ENCODE measurements around the gene MISP3. TPM values are rescaled to one million over a fixed set of nuclear protein-coding genes. Genes with fewer than 3 reads are reported as not detected.

MISP3 gene
- total and polyA plus RNA-seq, 3 experiments from 2014 or later, result 1.00 to 2.1 (median 1.2) TPM

GRCh38 chr19:14110650-14111049 lies 38.1 kb downstream of the MISP3 start:
- Histone ChIP-seq H3K36me3 (ENCODE audit: insufficient read depth, low read length) (no peaks in the 10 kb centered on the region), H3K4me3 (ENCODE audit: low read length) (no peak overlapping the region), H3K9me3 (ENCODE audit: low read length) (no peaks in the 10 kb centered on the region), H3K4me1 (ENCODE audit: insufficient read depth, low read length) (peaks cover 18% of the 10 kb centered on the region), H3K27ac (ENCODE audit: low read depth, low read length) (no peak overlapping the region), H3K27me3 (ENCODE audit: insufficient read depth, low read length, poor library complexity, severe bottlenecking) (no peaks in the 10 kb centered on the region)
- DNase-seq, result no peak
- POLR2A ChIA-PET, result interaction anchor here (0.6 kb wide), 1 partner anchor 317 kb away, joined by 10 read pairs; no protein-coding TSS in a partner anchor
- Mint-ChIP-seq H3K9me3 (no peaks in the 10 kb centered on the region), H3K27me3 (peaks cover 0 to 4% of the 10 kb centered on the region in 2 donors), H3K4me1 (peaks cover 11 to 39% (median 14%) of the 10 kb centered on the region in 3 donors), H3K4me3 (no peak overlapping the region), H3K36me3 (peaks cover 0 to 20% (median 0%) of the 10 kb centered on the region in 3 donors), H3K27ac (peak overlapping the region in 2 of 8 donors; percentile 27 to 33)
- CTCF ChIA-PET, result interaction anchor here (1.6 kb wide), 1 partner anchor 26 kb away, joined by 3 read pairs; no protein-coding TSS in a partner anchor

GRCh38 chr19:14111486-14111885 lies 38.9 kb downstream of the MISP3 start:
- CTCF ChIA-PET, result interaction anchor here (1.6 kb wide), 1 partner anchor 25 kb away, joined by 3 read pairs; no protein-coding TSS in a partner anchor
- peaks cover 26% of the 10 kb centered on the region for H3K4me1 ChIP-seq (ENCODE audit: insufficient read depth, low read length)
- DNase-seq, result no peak
- POLR2A ChIA-PET, result no interaction called here
- no peaks in the 10 kb centered on the region for H3K9me3 ChIP-seq (ENCODE audit: low read length)
- Mint-ChIP-seq H3K27ac (peak overlapping the region in 1 of 8 donors; percentile 3), H3K27me3 (peaks cover 0 to 4% of the 10 kb centered on the region in 2 donors), H3K4me3 (no peak overlapping the region), H3K36me3 (peaks cover 0 to 12% (median 0%) of the 10 kb centered on the region in 3 donors), H3K9me3 (no peaks in the 10 kb centered on the region), H3K4me1 (peaks cover 20 to 48% (median 21%) of the 10 kb centered on the region in 3 donors)
- no peaks in the 10 kb centered on the region for H3K36me3 ChIP-seq (ENCODE audit: insufficient read depth, low read length)
- H3K4me3 ChIP-seq (ENCODE audit: low read length), result no peak overlapping the region
- no peak overlapping the region for H3K27ac ChIP-seq (ENCODE audit: low read depth, low read length)
- H3K27me3 ChIP-seq (ENCODE audit: insufficient read depth, low read length, poor library complexity, severe bottlenecking), result no peaks in the 10 kb centered on the region

- POLR2A ChIA-PET, result no interaction called here
- CTCF ChIA-PET, result interaction anchor here (1.6 to 5.0 kb wide), 2 partner anchors 25 to 39 kb away, joined by 3 to 28 read pairs; partner anchors contain the start of gene MISP3
- H3K27ac Mint-ChIP-seq, result peak overlapping the region in 1 of 8 donors; percentile 3
- H3K27ac ChIP-seq (ENCODE audit: low read depth, low read length), result no peak overlapping the region
- H3K9me3 Mint-ChIP-seq, result no peaks in the 10 kb centered on the region
- H3K4me1 Mint-ChIP-seq, result peaks cover 25 to 53% (median 26%) of the 10 kb centered on the region in 3 donors
- H3K36me3 ChIP-seq (ENCODE audit: insufficient read depth, low read length), result no peaks in the 10 kb centered on the region
- no peak for DNase-seq
- H3K9me3 ChIP-seq (ENCODE audit: low read length), result no peaks in the 10 kb centered on the region
- peaks cover 0 to 4% of the 10 kb centered on the region in 2 donors for H3K27me3 Mint-ChIP-seq
- no peak overlapping the region for H3K4me3 ChIP-seq (ENCODE audit: low read length)
- H3K27me3 ChIP-seq (ENCODE audit: insufficient read depth, low read length, poor library complexity, severe bottlenecking), result no peaks in the 10 kb centered on the region
- no peak overlapping the region for H3K4me3 Mint-ChIP-seq
- H3K36me3 Mint-ChIP-seq, result peaks cover 0 to 9% (median 0%) of the 10 kb centered on the region in 3 donors
- H3K4me1 ChIP-seq (ENCODE audit: insufficient read depth, low read length), result peaks cover 29% of the 10 kb centered on the region
Measured at GRCh38 chr19:14112051-14112808, 39.6 kb downstream of the MISP3 start.

- Histone ChIP-seq H3K36me3 (ENCODE audit: insufficient read depth, low read length) (no peaks in the 10 kb centered on the region), H3K4me1 (ENCODE audit: insufficient read depth, low read length) (peaks cover 29% of the 10 kb centered on the region), H3K27ac (ENCODE audit: low read depth, low read length) (no peak overlapping the region), H3K4me3 (ENCODE audit: low read length) (no peak overlapping the region), H3K27me3 (ENCODE audit: insufficient read depth, low read length, poor library complexity, severe bottlenecking) (no peaks in the 10 kb centered on the region), H3K9me3 (ENCODE audit: low read length) (no peaks in the 10 kb centered on the region)
- CTCF ChIA-PET, result interaction anchor here (5.0 kb wide), 1 partner anchor 40 kb away, joined by 28 read pairs; the partner anchor contains the start of gene MISP3
- DNase-seq, result no peak
- Mint-ChIP-seq H3K27ac (peak overlapping the region in 2 of 8 donors; percentile 12 to 47), H3K4me3 (no peak overlapping the region), H3K9me3 (no peaks in the 10 kb centered on the region), H3K27me3 (peaks cover 0 to 4% of the 10 kb centered on the region in 2 donors), H3K36me3 (peaks cover 0 to 8% (median 0%) of the 10 kb centered on the region in 3 donors), H3K4me1 (peaks cover 25 to 57% (median 27%) of the 10 kb centered on the region in 3 donors)
- POLR2A ChIA-PET, result interaction anchor here (1.0 kb wide), 1 partner anchor 24 kb away, joined by 3 read pairs; the partner anchor contains the start of gene ASF1B
Measured at GRCh38 chr19:14112809-14113385, 40.3 kb downstream of the MISP3 start.

- H3K27me3 ChIP-seq (ENCODE audit: insufficient read depth, low read length, poor library complexity, severe bottlenecking), result no peaks in the 10 kb centered on the region
- H3K27ac ChIP-seq (ENCODE audit: low read depth, low read length), result no peak overlapping the region
- no peaks in the 10 kb centered on the region for H3K9me3 ChIP-seq (ENCODE audit: low read length)
- ChIA-PET CTCF (interaction anchor here (0.9 to 5.0 kb wide), 6 partner anchors 22 to 53 kb away, joined by 3 to 28 read pairs (median 6); partner anchors contain the start of genes ASF1B and MISP3), POLR2A (interaction anchor here (1.0 kb wide), 1 partner anchor 23 kb away, joined by 3 read pairs; the partner anchor contains the start of gene ASF1B)
- H3K36me3 ChIP-seq (ENCODE audit: insufficient read depth, low read length), result no peaks in the 10 kb centered on the region
- peak; percentile 23 to 62 (median 37) for DNase-seq
- H3K4me3 Mint-ChIP-seq, result peak overlapping the region in 2 of 7 donors; percentile 13 to 92
- peaks cover 36% of the 10 kb centered on the region for H3K4me1 ChIP-seq (ENCODE audit: insufficient read depth, low read length)
- peaks cover 0 to 4% of the 10 kb centered on the region in 2 donors for H3K27me3 Mint-ChIP-seq
- peaks cover 30 to 63% (median 32%) of the 10 kb centered on the region in 3 donors for H3K4me1 Mint-ChIP-seq
- peaks cover 0 to 7% (median 0%) of the 10 kb centered on the region in 3 donors for H3K36me3 Mint-ChIP-seq
- H3K9me3 Mint-ChIP-seq, result no peaks in the 10 kb centered on the region
- H3K27ac Mint-ChIP-seq, result peak overlapping the region in 2 of 8 donors; percentile 41 to 89
- H3K4me3 ChIP-seq (ENCODE audit: low read length), result no peak overlapping the region
Measured at GRCh38 chr19:14113762-14114414, 41.3 kb downstream of the MISP3 start.

- Mint-ChIP-seq H3K27ac (peak overlapping the region in 3 of 8 donors; percentile 46 to 89 (median 86)), H3K4me1 (peaks cover 35 to 67% (median 37%) of the 10 kb centered on the region in 3 donors), H3K36me3 (peaks cover 0 to 7% (median 0%) of the 10 kb centered on the region in 3 donors), H3K27me3 (peaks cover 0 to 4% of the 10 kb centered on the region in 2 donors), H3K9me3 (no peaks in the 10 kb centered on the region), H3K4me3 (peak overlapping the region in 1 of 7 donors; percentile 92)
- peaks cover 39% of the 10 kb centered on the region for H3K4me1 ChIP-seq (ENCODE audit: insufficient read depth, low read length)
- ChIA-PET CTCF (interaction anchor here (0.9 to 5.0 kb wide), 7 partner anchors 22 to 251 kb away, joined by 3 to 28 read pairs (median 5); partner anchors contain the start of genes ASF1B and MISP3), POLR2A (no interaction called here)
- DNase-seq, result no peak
- no peak overlapping the region for H3K27ac ChIP-seq (ENCODE audit: low read depth, low read length)
- H3K4me3 ChIP-seq (ENCODE audit: low read length), result no peak overlapping the region
- H3K9me3 ChIP-seq (ENCODE audit: low read length), result no peaks in the 10 kb centered on the region
- no peaks in the 10 kb centered on the region for H3K36me3 ChIP-seq (ENCODE audit: insufficient read depth, low read length)
- no peaks in the 10 kb centered on the region for H3K27me3 ChIP-seq (ENCODE audit: insufficient read depth, low read length, poor library complexity, severe bottlenecking)
Measured at GRCh38 chr19:14114439-14114838, 41.9 kb downstream of the MISP3 start.

- Mint-ChIP-seq H3K4me3 (peak overlapping the region in 4 of 7 donors; percentile 16 to 92 (median 64)), H3K4me1 (peaks cover 35 to 67% (median 37%) of the 10 kb centered on the region in 3 donors), H3K27me3 (peaks cover 0 to 4% of the 10 kb centered on the region in 2 donors), H3K9me3 (no peaks in the 10 kb centered on the region), H3K36me3 (peaks cover 0 to 7% (median 0%) of the 10 kb centered on the region in 3 donors), H3K27ac (peak overlapping the region in 4 of 8 donors; percentile 23 to 86 (median 58))
- DNase-seq, result peak; percentile 23 to 61 (median 30)
- no peaks in the 10 kb centered on the region for H3K36me3 ChIP-seq (ENCODE audit: insufficient read depth, low read length)
- H3K27ac ChIP-seq (ENCODE audit: low read depth, low read length), result no peak overlapping the region
- POLR2A ChIA-PET, result no interaction called here
- no peaks in the 10 kb centered on the region for H3K9me3 ChIP-seq (ENCODE audit: low read length)
- no peak overlapping the region for H3K4me3 ChIP-seq (ENCODE audit: low read length)
- CTCF ChIA-PET, result interaction anchor here (0.8 to 5.0 kb wide), 11 partner anchors 12 to 267 kb away, joined by 3 to 28 read pairs (median 4); partner anchors contain the start of genes ADGRE5, ASF1B and MISP3
- H3K27me3 ChIP-seq (ENCODE audit: insufficient read depth, low read length, poor library complexity, severe bottlenecking), result no peaks in the 10 kb centered on the region
- H3K4me1 ChIP-seq (ENCODE audit: insufficient read depth, low read length), result peaks cover 39% of the 10 kb centered on the region
Measured at GRCh38 chr19:14114854-14115253, 42.3 kb downstream of the MISP3 start.

All from CD8-positive, alpha-beta memory T cell (primary cell).